SK-N-SH (cell line): ENCODE results near the gene COLEC11. TPM values are rescaled to one million over a fixed set of nuclear protein-coding genes. Genes with fewer than 3 reads are reported as not detected.

Experiments used
- CTCF ChIA-PET: fragments of 300-600, 350-600 bp; formaldehyde crosslinking; extraction: SDS; loops from one replicate; lab custom pipeline; 2021; lab: Yijun Ruan, JAX
- POLR2A ChIA-PET: fragments of 350-600 bp; sonication (Branson Sonifier 250); formaldehyde crosslinking; extraction: SDS; loops from one replicate; lab custom pipeline; 2020; ENCODE audit warnings: antibody characterized with exemption, inconsistent platforms; lab: Yijun Ruan, JAX
- DNase-seq: peaks from one replicate; pipeline ENCODE4 v3.0.0; 2012
- H2AFZ ChIP-seq: fragments of 200-600 bp; sonication (generic); 2 replicates; pipeline ENCODE4 v1.8.1; 2016; ENCODE audit warnings: antibody characterized with exemption, mild to moderate bottlenecking, low read depth
- H3F3A ChIP-seq: fragments of 200-600 bp; sonication (generic); replicated peaks from 2 replicates; pipeline ENCODE3; 2016; ENCODE audit warnings: antibody characterized with exemption, mild to moderate bottlenecking; ENCODE audit not compliant: insufficient read depth
- H3K27ac ChIP-seq, 2 experiments: fragments of 200-500 bp in 1 of 2; fragments of 200-600 bp in 1 of 2; sonication (Bioruptor generic) in 1 of 2; sonication (generic), shearing (Covaris generic) in 1 of 2; 2 replicates each; pipeline versions ENCODE4 v1.5.1 to v1.6.1; 2014 to 2016; ENCODE audit warnings: low read depth in 2 of 2, inconsistent platforms in 1 of 2, low read length in 1 of 2, mild to moderate bottlenecking in 1 of 2, mixed read lengths in 1 of 2
- H3K27me3 ChIP-seq: fragments of 200-600 bp; sonication (generic), shearing (Covaris generic); 2 replicates; pipeline ENCODE4 v1.6.1; 2016; ENCODE audit warnings: mixed run types; ENCODE audit not compliant: insufficient read depth
- H3K36me3 ChIP-seq, 2 experiments: fragments of 200-500 bp in 1 of 2; fragments of 200-600 bp in 1 of 2; sonication (Bioruptor generic) in 1 of 2; sonication (generic) in 1 of 2; replicated peaks in 1 of 2; 2 replicates each; pipeline versions ENCODE3 to v1.5.1; 2014 to 2016; ENCODE audit warnings: low read length in 1 of 2, mild to moderate bottlenecking in 1 of 2; ENCODE audit not compliant: insufficient read depth in 2 of 2, control insufficient read depth in 1 of 2
- H3K4me1 ChIP-seq, 2 experiments: fragments of 200-500 bp in 1 of 2; fragments of 200-600 bp in 1 of 2; sonication (Bioruptor generic) in 1 of 2; sonication (generic), shearing (Covaris generic) in 1 of 2; 2 replicates each; pipeline versions ENCODE4 v1.5.1 to v1.6.1; 2014 to 2016; ENCODE audit warnings: low read depth in 1 of 2, low read length in 1 of 2, mixed run types in 1 of 2; ENCODE audit not compliant: insufficient read depth in 2 of 2, control insufficient read depth in 1 of 2
- H3K4me2 ChIP-seq: fragments of 200-600 bp; sonication (generic), shearing (Covaris generic); 2 replicates; pipeline ENCODE4 v1.6.1; 2017; ENCODE audit warnings: mixed run types
- H3K4me3 ChIP-seq, 2 experiments: fragments of 200-500 bp in 1 of 2; fragments of 200-600 bp in 1 of 2; sonication (Bioruptor generic) in 1 of 2; sonication (generic), shearing (Covaris generic) in 1 of 2; 2 replicates each; pipeline versions ENCODE4 v1.5.1 to v1.8.1; 2014 to 2016; ENCODE audit warnings: low read depth in 2 of 2, inconsistent platforms in 1 of 2, low read length in 1 of 2, mild to moderate bottlenecking in 1 of 2, mixed read lengths in 1 of 2, moderate library complexity in 1 of 2
- H3K79me2 ChIP-seq: fragments of 200-600 bp; sonication (generic); 2 replicates; pipeline ENCODE4 v1.8.1; 2017; ENCODE audit warnings: mild to moderate bottlenecking; ENCODE audit not compliant: insufficient read depth
- H3K9ac ChIP-seq: fragments of 200-600 bp; sonication (generic); 2 replicates; pipeline ENCODE4 v1.6.1; 2017; ENCODE audit warnings: mixed run types
- H3K9me2 ChIP-seq: fragments of 200-600 bp; sonication (generic); 2 replicates; pipeline ENCODE4 v1.6.1; 2017; ENCODE audit warnings: mixed run types
- H3K9me3 ChIP-seq: fragments of 200-600 bp; sonication (generic); 2 replicates; pipeline ENCODE4 v1.6.1; 2017; ENCODE audit warnings: mixed run types, mild to moderate bottlenecking, moderate library complexity
- H4K20me1 ChIP-seq: fragments of 200-600 bp; sonication (generic); 2 replicates; pipeline ENCODE4 v1.6.1; 2017; ENCODE audit warnings: mild to moderate bottlenecking, mixed run types; ENCODE audit not compliant: insufficient read depth
- ELF1 ChIP-seq: IDR thresholded peaks from 2 replicates; pipeline ENCODE4 v1.4.0; 2012
- EP300 ChIP-seq, 2 experiments: IDR thresholded peaks; 2 replicates each; pipeline versions ENCODE4 v1.4.0 to v1.6.1; 2012; ENCODE audit warnings: borderline replicate concordance in 1 of 2, low read depth in 1 of 2, low read length in 1 of 2
- EZH2phosphoT487 ChIP-seq: fragments of 200-600 bp; sonication (generic); IDR thresholded peaks from 2 replicates; pipeline ENCODE4 v1.6.1; 2017; ENCODE audit warnings: low read depth, mixed run types, mild to moderate bottlenecking, antibody characterized with exemption, moderate library complexity, borderline replicate concordance
- FOXJ3 ChIP-seq: sonication (generic); formaldehyde crosslinking; IDR thresholded peaks from 2 replicates; pipeline ENCODE4 v1.5.1; 2020; ENCODE audit warnings: mild to moderate bottlenecking, missing genetic modification reagents
- FOXM1 ChIP-seq: IDR thresholded peaks from 2 replicates; pipeline ENCODE4 v1.4.0; 2012; ENCODE audit warnings: low read depth, mild to moderate bottlenecking
- JUND ChIP-seq: IDR thresholded peaks from 2 replicates; pipeline ENCODE4 v1.4.0; 2012
- MXI1 ChIP-seq: IDR thresholded peaks from 2 replicates; pipeline ENCODE4 v1.6.1; 2012; ENCODE audit warnings: mild to moderate bottlenecking, low read depth, low read length, improper control_type of control experiment
- RCOR1 ChIP-seq: fragments of 150-350 bp; IDR thresholded peaks from 2 replicates; pipeline ENCODE4 v1.6.1; 2017; ENCODE audit warnings: antibody characterized with exemption, low read length
- RXRA ChIP-seq: IDR thresholded peaks from 2 replicates; pipeline ENCODE4 v1.4.0; 2012; ENCODE audit warnings: low read depth, mild to moderate bottlenecking, borderline replicate concordance
- SMC3 ChIP-seq: IDR thresholded peaks from 2 replicates; pipeline ENCODE4 v1.6.1; 2012; ENCODE audit warnings: low read depth, low read length, improper control_type of control experiment
- TEAD4 ChIP-seq: IDR thresholded peaks from 2 replicates; pipeline ENCODE4 v1.4.0; 2012; ENCODE audit warnings: mild to moderate bottlenecking, borderline replicate concordance; ENCODE audit not compliant: insufficient read depth
- WGBS: methylation state at CpG from one replicate; pipeline ENCODE4 v1.1.6; 2017; ENCODE audit warnings: low lambda C conversion rate; 5-methylcytosine and 5-hydroxymethylcytosine counted together
- polyA plus RNA-seq, 3 experiments: library from polyadenylated mRNA; depleted of rRNA; stranded (reverse); fragments of >200 nt; gene quantifications; 2 replicates each; pipeline ENCODE4 v1.2.3, GENCODE V29; 2012
- TF ChIP-seq, protein P1 (sequence below): IDR thresholded peaks from 2 replicates; pipeline ENCODE4 v1.6.1; 2012; ENCODE audit warnings: mild to moderate bottlenecking, low read depth, low read length, moderate library complexity
- TF ChIP-seq, protein P2 (sequence below): IDR thresholded peaks from 2 replicates; pipeline ENCODE4 v1.4.0; 2012; ENCODE audit warnings: low read depth, borderline replicate concordance
- TF ChIP-seq, protein P3 (sequence below): IDR thresholded peaks from 2 replicates; pipeline ENCODE4 v1.4.0; 2012; ENCODE audit warnings: low read depth, borderline replicate concordance
- TF ChIP-seq, protein P4 (sequence below): fragments of 150-350 bp; IDR thresholded peaks from 2 replicates; pipeline ENCODE4 v1.6.1; 2017; ENCODE audit warnings: antibody characterized with exemption, low read length, low read depth, borderline replicate concordance

Gene COLEC11
- polyA plus RNA-seq, 1 of the 3 experiments (the other 2 are of a cell fraction): 8.7 TPM

DNA sequence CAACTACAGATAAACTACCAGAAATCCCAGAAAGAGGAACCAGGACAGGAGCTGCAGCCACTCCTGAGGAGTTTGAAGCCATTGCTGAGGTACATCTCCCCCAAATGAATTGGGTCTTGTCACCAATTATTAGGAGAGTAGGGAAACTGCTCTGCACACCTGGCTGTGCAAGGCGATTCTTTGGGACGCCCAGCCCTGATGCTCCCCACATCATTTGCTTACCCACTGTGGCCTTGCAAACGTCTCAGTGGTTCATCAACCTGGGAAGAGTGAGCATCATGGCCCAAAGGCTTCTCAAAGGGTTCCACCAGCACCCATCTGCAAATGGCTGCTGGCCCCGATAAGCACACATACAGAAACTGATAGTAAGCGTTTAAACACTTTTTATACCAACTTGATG, 86.7 kb downstream of the COLEC11 start:
- Histone ChIP-seq H3K9ac (no peak overlapping the region), H2AFZ (no peak overlapping the region), H3K4me2 (no peak overlapping the region), H4K20me1 (no peaks in the 10 kb centered on the region), H3K79me2 (no peaks in the 10 kb centered on the region), H3K36me3 (no peaks in the 10 kb centered on the region), H3K4me1 (peaks cover 0 to 13% of the 10 kb centered on the region in 2 experiments; a peak in 1 of 4 replicates), H3F3A (no peaks in the 10 kb centered on the region), H3K27ac (no peak overlapping the region), H3K27me3 (no peaks in the 10 kb centered on the region; the same call in 1 of the 2 replicates), H3K9me3 (no peaks in the 10 kb centered on the region), H3K9me2 (no peaks in the 10 kb centered on the region), H3K4me3 (no peak overlapping the region)
- no peak for DNase-seq
- WGBS: 48% methylated on average over 5 of the region's 5 CpGs
- ChIA-PET CTCF (no interaction called here), POLR2A (interaction anchor here (0.6 kb wide), 1 partner anchor 124 kb away, joined by 3 read pairs; the partner anchor contains the start of gene RNASEH1)
- TF ChIP-seq EZH2phosphoT487 (no peak), FOXJ3 (no peak), MXI1 (no peak), EP300 (IDR thresholded peaks at IDR 0.05; ENCODE audit: borderline replicate concordance in 1 of 2, low read depth in 1 of 2, low read length in 1 of 2) (no peak), FOXM1 (no peak), SMC3 (no peak), TEAD4 (no peak), JUND (no peak), ELF1 (no peak), RXRA (no peak), RCOR1 (no peak)
- TF ChIP-seq, protein P1, sequence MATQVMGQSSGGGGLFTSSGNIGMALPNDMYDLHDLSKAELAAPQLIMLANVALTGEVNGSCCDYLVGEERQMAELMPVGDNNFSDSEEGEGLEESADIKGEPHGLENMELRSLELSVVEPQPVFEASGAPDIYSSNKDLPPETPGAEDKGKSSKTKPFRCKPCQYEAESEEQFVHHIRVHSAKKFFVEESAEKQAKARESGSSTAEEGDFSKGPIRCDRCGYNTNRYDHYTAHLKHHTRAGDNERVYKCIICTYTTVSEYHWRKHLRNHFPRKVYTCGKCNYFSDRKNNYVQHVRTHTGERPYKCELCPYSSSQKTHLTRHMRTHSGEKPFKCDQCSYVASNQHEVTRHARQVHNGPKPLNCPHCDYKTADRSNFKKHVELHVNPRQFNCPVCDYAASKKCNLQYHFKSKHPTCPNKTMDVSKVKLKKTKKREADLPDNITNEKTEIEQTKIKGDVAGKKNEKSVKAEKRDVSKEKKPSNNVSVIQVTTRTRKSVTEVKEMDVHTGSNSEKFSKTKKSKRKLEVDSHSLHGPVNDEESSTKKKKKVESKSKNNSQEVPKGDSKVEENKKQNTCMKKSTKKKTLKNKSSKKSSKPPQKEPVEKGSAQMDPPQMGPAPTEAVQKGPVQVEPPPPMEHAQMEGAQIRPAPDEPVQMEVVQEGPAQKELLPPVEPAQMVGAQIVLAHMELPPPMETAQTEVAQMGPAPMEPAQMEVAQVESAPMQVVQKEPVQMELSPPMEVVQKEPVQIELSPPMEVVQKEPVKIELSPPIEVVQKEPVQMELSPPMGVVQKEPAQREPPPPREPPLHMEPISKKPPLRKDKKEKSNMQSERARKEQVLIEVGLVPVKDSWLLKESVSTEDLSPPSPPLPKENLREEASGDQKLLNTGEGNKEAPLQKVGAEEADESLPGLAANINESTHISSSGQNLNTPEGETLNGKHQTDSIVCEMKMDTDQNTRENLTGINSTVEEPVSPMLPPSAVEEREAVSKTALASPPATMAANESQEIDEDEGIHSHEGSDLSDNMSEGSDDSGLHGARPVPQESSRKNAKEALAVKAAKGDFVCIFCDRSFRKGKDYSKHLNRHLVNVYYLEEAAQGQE: no peak
- TF ChIP-seq, protein P2, sequence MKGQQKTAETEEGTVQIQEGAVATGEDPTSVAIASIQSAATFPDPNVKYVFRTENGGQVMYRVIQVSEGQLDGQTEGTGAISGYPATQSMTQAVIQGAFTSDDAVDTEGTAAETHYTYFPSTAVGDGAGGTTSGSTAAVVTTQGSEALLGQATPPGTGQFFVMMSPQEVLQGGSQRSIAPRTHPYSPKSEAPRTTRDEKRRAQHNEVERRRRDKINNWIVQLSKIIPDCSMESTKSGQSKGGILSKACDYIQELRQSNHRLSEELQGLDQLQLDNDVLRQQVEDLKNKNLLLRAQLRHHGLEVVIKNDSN: no peak
- TF ChIP-seq, protein P3, sequence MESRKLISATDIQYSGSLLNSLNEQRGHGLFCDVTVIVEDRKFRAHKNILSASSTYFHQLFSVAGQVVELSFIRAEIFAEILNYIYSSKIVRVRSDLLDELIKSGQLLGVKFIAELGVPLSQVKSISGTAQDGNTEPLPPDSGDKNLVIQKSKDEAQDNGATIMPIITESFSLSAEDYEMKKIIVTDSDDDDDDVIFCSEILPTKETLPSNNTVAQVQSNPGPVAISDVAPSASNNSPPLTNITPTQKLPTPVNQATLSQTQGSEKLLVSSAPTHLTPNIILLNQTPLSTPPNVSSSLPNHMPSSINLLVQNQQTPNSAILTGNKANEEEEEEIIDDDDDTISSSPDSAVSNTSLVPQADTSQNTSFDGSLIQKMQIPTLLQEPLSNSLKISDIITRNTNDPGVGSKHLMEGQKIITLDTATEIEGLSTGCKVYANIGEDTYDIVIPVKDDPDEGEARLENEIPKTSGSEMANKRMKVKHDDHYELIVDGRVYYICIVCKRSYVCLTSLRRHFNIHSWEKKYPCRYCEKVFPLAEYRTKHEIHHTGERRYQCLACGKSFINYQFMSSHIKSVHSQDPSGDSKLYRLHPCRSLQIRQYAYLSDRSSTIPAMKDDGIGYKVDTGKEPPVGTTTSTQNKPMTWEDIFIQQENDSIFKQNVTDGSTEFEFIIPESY: no peak
- TF ChIP-seq, protein P4, sequence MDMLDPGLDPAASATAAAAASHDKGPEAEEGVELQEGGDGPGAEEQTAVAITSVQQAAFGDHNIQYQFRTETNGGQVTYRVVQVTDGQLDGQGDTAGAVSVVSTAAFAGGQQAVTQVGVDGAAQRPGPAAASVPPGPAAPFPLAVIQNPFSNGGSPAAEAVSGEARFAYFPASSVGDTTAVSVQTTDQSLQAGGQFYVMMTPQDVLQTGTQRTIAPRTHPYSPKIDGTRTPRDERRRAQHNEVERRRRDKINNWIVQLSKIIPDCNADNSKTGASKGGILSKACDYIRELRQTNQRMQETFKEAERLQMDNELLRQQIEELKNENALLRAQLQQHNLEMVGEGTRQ: no peak
